Thymus (tissue), 11 donors: Measurements from ENCODE around the gene ERGIC1. TPM values are rescaled to one million over a fixed set of nuclear protein-coding genes. Genes with fewer than 3 reads are reported as not detected.
"Not testable (repeated sequence)": the region's sequence is repeated elsewhere in the genome, so short reads cannot be mapped to it uniquely, and the experiment has no call there.

ENCODE experiments used
- DNase-seq, 9 donors: peaks; one replicate each; pipeline ENCODE4 v3.0.0-alpha.2; 2013; ENCODE audit warnings: low spot score in 9 of 9, low read depth in 6 of 9, missing footprints in 1 of 9
- H3K27ac ChIP-seq, 2 donors: one replicate each; pipeline ENCODE4 v1.5.1; 2013; ENCODE audit warnings: control low read depth in 1 of 2, low read depth in 1 of 2, low read length in 1 of 2, mild to moderate bottlenecking in 1 of 2, moderate library complexity in 1 of 2
- H3K27me3 ChIP-seq, 2 donors: one replicate each; pipeline ENCODE4 v1.5.1; 2013; ENCODE audit warnings: low read length in 1 of 2; ENCODE audit not compliant: control insufficient read depth in 2 of 2, insufficient read depth in 1 of 2
- H3K36me3 ChIP-seq, 2 donors: one replicate each; pipeline ENCODE4 v1.5.1; 2013; ENCODE audit warnings: low read length in 1 of 2, mild to moderate bottlenecking in 1 of 2, moderate library complexity in 1 of 2; ENCODE audit not compliant: control insufficient read depth in 2 of 2, insufficient read depth in 2 of 2
- H3K4me1 ChIP-seq, 2 donors: one replicate each; pipeline ENCODE4 v1.5.1; 2013; ENCODE audit warnings: low read length in 2 of 2; ENCODE audit not compliant: control insufficient read depth in 2 of 2, insufficient read depth in 2 of 2
- H3K4me3 ChIP-seq, 2 donors: one replicate each; pipeline ENCODE4 v1.5.1; 2013; ENCODE audit warnings: low read length in 2 of 2, control low read depth in 1 of 2, mild to moderate bottlenecking in 1 of 2
- H3K9me3 ChIP-seq, 2 donors: one replicate each; pipeline ENCODE4 v1.5.1; 2013; ENCODE audit warnings: low read length in 1 of 2, mild to moderate bottlenecking in 1 of 2; ENCODE audit not compliant: control insufficient read depth in 2 of 2, insufficient read depth in 1 of 2
- WGBS: extraction: QIAGEN DNeasy Blood & Tissue Kit; methylation state at CpG from one replicate; pipeline ENCODE4 v1.1.7; 2013; 5-methylcytosine and 5-hydroxymethylcytosine counted together
- polyA plus RNA-seq: library from polyadenylated mRNA; stranded (reverse); fragments of 200-250 nt; gene quantifications from one replicate; pipeline ENCODE4 v1.2.3, GENCODE V29; 2013
- total RNA-seq: library from RNA; stranded (reverse); fragments of 120-200 nt; gene quantifications from one replicate; pipeline ENCODE4 v1.2.4, GENCODE V29; 2013
- donor health status: healthy.

The ERGIC1 gene
- total and polyA plus RNA-seq, 2 donors: 57.2 to 69.2 TPM

- Histone ChIP-seq H3K36me3 (peaks cover 14 to 20% of the 10 kb centered on the region in 2 donors), H3K9me3 (no peaks in the 10 kb centered on the region), H3K27me3 (no peaks in the 10 kb centered on the region), H3K4me3 (no peak overlapping the region), H3K4me1 (peaks cover 10 to 36% of the 10 kb centered on the region in 2 donors), H3K27ac (no peak overlapping the region)
- WGBS: 92% methylated on average over 24 of the region's 24 CpGs
- no peak for DNase-seq
Observed at GRCh38 chr5:172860520-172861443, 26.7 kb downstream of the ERGIC1 start.

GRCh38 chr5:172861461-172861860, 27.4 kb downstream of the ERGIC1 start:
- Histone ChIP-seq H3K27ac (no peak overlapping the region), H3K4me3 (no peak overlapping the region), H3K27me3 (no peaks in the 10 kb centered on the region), H3K9me3 (no peaks in the 10 kb centered on the region), H3K4me1 (peaks cover 10 to 41% of the 10 kb centered on the region in 2 donors), H3K36me3 (peaks cover 10 to 15% of the 10 kb centered on the region in 2 donors)
- 99% methylated on average over 5 of the region's 5 CpGs for WGBS
- DNase-seq: no peak

- no peak overlapping the region for H3K4me3 ChIP-seq
- H3K4me1 ChIP-seq: peaks cover 11 to 41% of the 10 kb centered on the region in 2 donors
- H3K27ac ChIP-seq: no peak overlapping the region
- H3K36me3 ChIP-seq: peaks cover 13 to 15% of the 10 kb centered on the region in 2 donors
- no peak for DNase-seq
- H3K27me3 ChIP-seq: no peaks in the 10 kb centered on the region
- no peaks in the 10 kb centered on the region for H3K9me3 ChIP-seq
- WGBS: 74% methylated on average over 5 of the region's 5 CpGs
Observed at GRCh38 chr5:172862165-172862801, 28.2 kb downstream of the ERGIC1 start.

GRCh38 chr5:172864171-172864570, 30.1 kb downstream of the ERGIC1 start:
- H3K27ac ChIP-seq, DNase-seq, H3K4me3 ChIP-seq, H3K9me3 ChIP-seq, H3K27me3 ChIP-seq: not testable (repeated sequence)
- peaks cover 17 to 40% of the 10 kb centered on the region in 2 donors for H3K4me1 ChIP-seq
- WGBS: 91% methylated on average over 4 of the region's 4 CpGs
- peaks cover 9 to 26% of the 10 kb centered on the region in 2 donors for H3K36me3 ChIP-seq

GRCh38 chr5:172864747-172865146, 30.7 kb downstream of the ERGIC1 start:
- no peak overlapping the region for H3K4me3 ChIP-seq
- peaks cover 9 to 27% of the 10 kb centered on the region in 2 donors for H3K36me3 ChIP-seq
- H3K27me3 ChIP-seq: no peaks in the 10 kb centered on the region
- H3K9me3 ChIP-seq: no peaks in the 10 kb centered on the region
- no peak overlapping the region for H3K27ac ChIP-seq
- 98% methylated on average over 7 of the region's 7 CpGs for WGBS
- H3K4me1 ChIP-seq: peaks cover 14 to 35% of the 10 kb centered on the region in 2 donors
- no peak for DNase-seq

GRCh38 chr5:172866378-172866777, 32.3 kb downstream of the ERGIC1 start:
- Histone ChIP-seq H3K4me3 (no peak overlapping the region), H3K27ac (no peak overlapping the region), H3K9me3 (no peaks in the 10 kb centered on the region), H3K4me1 (peaks cover 10 to 32% of the 10 kb centered on the region in 2 donors), H3K36me3 (peaks cover 10 to 28% of the 10 kb centered on the region in 2 donors), H3K27me3 (no peaks in the 10 kb centered on the region)
- over 99% methylated on average over 4 of the region's 4 CpGs for WGBS
- DNase-seq: no peak

- Histone ChIP-seq H3K36me3 (peaks cover 16 to 28% of the 10 kb centered on the region in 2 donors), H3K27me3 (no peaks in the 10 kb centered on the region), H3K4me1 (peaks cover 10 to 31% of the 10 kb centered on the region in 2 donors), H3K9me3 (no peaks in the 10 kb centered on the region), H3K27ac (no peak overlapping the region), H3K4me3 (no peak overlapping the region)
- 85% methylated on average over 9 of the region's 9 CpGs for WGBS
- DNase-seq: no peak
Observed at GRCh38 chr5:172866802-172867748, 33.0 kb downstream of the ERGIC1 start.

- no peaks in the 10 kb centered on the region for H3K27me3 ChIP-seq
- H3K4me3 ChIP-seq: no peak overlapping the region
- H3K27ac ChIP-seq: peak overlapping the region in 1 of 2 donors; percentile 42
- no peaks in the 10 kb centered on the region for H3K9me3 ChIP-seq
- H3K4me1 ChIP-seq: peaks cover 15 to 35% of the 10 kb centered on the region in 2 donors
- DNase-seq: no peak
- peaks cover 16 to 28% of the 10 kb centered on the region in 2 donors for H3K36me3 ChIP-seq
- WGBS: 79% methylated on average over 11 of the region's 11 CpGs
Observed at GRCh38 chr5:172867761-172868435, 33.8 kb downstream of the ERGIC1 start.
